OCI-LY3 (cell line): ENCODE results near the gene LDLRAD1.
A peak's percentile ranks its signal among the peaks of the same experiment; 100 is the strongest.
"Not testable (repeated sequence)": the region's sequence is repeated elsewhere in the genome, so short reads cannot be mapped to it uniquely, and the experiment has no call there.

Experiments used
- H2AFZ ChIP-seq: fragments of 200-600, 300-600 bp; shearing (Covaris generic); 2 replicates; pipeline ENCODE4 v1.6.0; 2014; ENCODE audit warnings: antibody characterized with exemption, low read depth, low read length
- H3K27ac ChIP-seq: fragments of 200-600, 300-600 bp; sonication (generic); 2 replicates; pipeline ENCODE4 v1.5.1; 2014; ENCODE audit warnings: mild to moderate bottlenecking, low read length, moderate library complexity, mixed read lengths
- H3K27me3 ChIP-seq: fragments of 200-600, 300-600 bp; sonication (generic); 2 replicates; pipeline ENCODE4 v1.6.1; 2014; ENCODE audit warnings: low read depth, low read length, mixed read lengths
- H3K36me3 ChIP-seq: fragments of 200-600, 300-600 bp; sonication (generic); replicated peaks from 2 replicates; pipeline ENCODE3; 2014; ENCODE audit warnings: low read depth, low read length, mixed read lengths
- H3K4me1 ChIP-seq: fragments of 300-600, 200-600 bp; sonication (generic); 2 replicates; pipeline ENCODE4 v1.6.1; 2014; ENCODE audit warnings: low read length, mixed read lengths
- H3K4me2 ChIP-seq: fragments of 200-600, 300-600 bp; sonication (generic); 2 replicates; pipeline ENCODE4 v1.6.1; 2014; ENCODE audit warnings: low read length, mixed read lengths
- H3K4me3 ChIP-seq: fragments of 300-600, 200-600 bp; sonication (generic); 2 replicates; pipeline ENCODE4 v1.5.1; 2014; ENCODE audit warnings: antibody characterized with exemption, mild to moderate bottlenecking, low read length, moderate library complexity
- H3K79me2 ChIP-seq: fragments of 300-600, 200-600 bp; shearing (Covaris generic); 2 replicates; pipeline ENCODE4 v1.6.1; 2014; ENCODE audit warnings: mild to moderate bottlenecking, low read length, mixed read lengths
- H3K9ac ChIP-seq: fragments of 300-600, 200-600 bp; shearing (Covaris generic); 2 replicates; pipeline ENCODE4 v1.6.0; 2014; ENCODE audit warnings: mild to moderate bottlenecking, low read length, moderate library complexity
- H3K9me3 ChIP-seq: fragments of 200-600, 300-600 bp; shearing (Covaris generic); 2 replicates; pipeline ENCODE4 v1.6.1; 2014; ENCODE audit warnings: low read length, mixed read lengths; ENCODE audit not compliant: insufficient read depth
- H4K20me1 ChIP-seq: fragments of 200-600, 300-600 bp; sonication (generic); 2 replicates; pipeline ENCODE4 v1.6.1; 2016; ENCODE audit warnings: low read length, mixed read lengths; ENCODE audit not compliant: insufficient read depth
- EZH2phosphoT487 ChIP-seq: fragments of 200-600 bp; shearing (Covaris generic); IDR thresholded peaks from 2 replicates; pipeline ENCODE4 v1.6.1; 2018; ENCODE audit warnings: antibody characterized with exemption, mixed run types, low read depth
- TF ChIP-seq, protein P1 (sequence below): fragments of 200-600, 300-600 bp; sonication (generic); IDR thresholded peaks from 2 replicates; pipeline ENCODE4 v1.5.1; 2014; ENCODE audit warnings: antibody characterized with exemption, low read length, low read depth

LDLRAD1 gene

GRCh38 chr1:54052934-54053744 is 35.2 kb upstream of the LDLRAD1 start, which contains the start of the genes TCEANC2 and TMEM59:
Gene TCEANC2, plus strand, starts transcription at chr1:54053608. Its CDS starts 815 bp downstream, at chr1:54054423.
Gene TMEM59, minus strand, starts transcription at chr1:54053204. Its CDS starts 16 bp downstream, at chr1:54053188.
- Histone ChIP-seq H3K4me3 (peak within 1 kb of the TSS; percentile 97), H3K9me3 (no peaks in the 10 kb centered on the region), H2AFZ (peak within 1 kb of the TSS; percentile 79), H3K4me1 (peaks cover 11% of the 10 kb centered on the region), H4K20me1 (peaks cover 10% of the 10 kb centered on the region; the same call in 1 of the 2 replicates), H3K79me2 (peaks cover 35% of the 10 kb centered on the region), H3K4me2 (peak within 1 kb of the TSS; percentile 99), H3K27ac (peak within 1 kb of the TSS; percentile 64), H3K27me3 (no peaks in the 10 kb centered on the region), H3K36me3 (no peaks in the 10 kb centered on the region), H3K9ac (peak within 1 kb of the TSS; percentile 91)
- TF ChIP-seq EZH2phosphoT487, result no peak
- TF ChIP-seq, protein P1, sequence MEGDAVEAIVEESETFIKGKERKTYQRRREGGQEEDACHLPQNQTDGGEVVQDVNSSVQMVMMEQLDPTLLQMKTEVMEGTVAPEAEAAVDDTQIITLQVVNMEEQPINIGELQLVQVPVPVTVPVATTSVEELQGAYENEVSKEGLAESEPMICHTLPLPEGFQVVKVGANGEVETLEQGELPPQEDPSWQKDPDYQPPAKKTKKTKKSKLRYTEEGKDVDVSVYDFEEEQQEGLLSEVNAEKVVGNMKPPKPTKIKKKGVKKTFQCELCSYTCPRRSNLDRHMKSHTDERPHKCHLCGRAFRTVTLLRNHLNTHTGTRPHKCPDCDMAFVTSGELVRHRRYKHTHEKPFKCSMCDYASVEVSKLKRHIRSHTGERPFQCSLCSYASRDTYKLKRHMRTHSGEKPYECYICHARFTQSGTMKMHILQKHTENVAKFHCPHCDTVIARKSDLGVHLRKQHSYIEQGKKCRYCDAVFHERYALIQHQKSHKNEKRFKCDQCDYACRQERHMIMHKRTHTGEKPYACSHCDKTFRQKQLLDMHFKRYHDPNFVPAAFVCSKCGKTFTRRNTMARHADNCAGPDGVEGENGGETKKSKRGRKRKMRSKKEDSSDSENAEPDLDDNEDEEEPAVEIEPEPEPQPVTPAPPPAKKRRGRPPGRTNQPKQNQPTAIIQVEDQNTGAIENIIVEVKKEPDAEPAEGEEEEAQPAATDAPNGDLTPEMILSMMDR, result no peak

GRCh38 chr1:54052431-54052933 is 34.5 kb upstream of the LDLRAD1 start:
- Histone ChIP-seq H3K27me3 (no peaks in the 10 kb centered on the region), H3K4me2 (peak overlapping the region; percentile 95), H3K79me2 (peaks cover 41% of the 10 kb centered on the region), H4K20me1 (peaks cover 15% of the 10 kb centered on the region; the same call in 1 of the 2 replicates), H3K36me3 (no peaks in the 10 kb centered on the region), H3K4me1 (peaks cover 16% of the 10 kb centered on the region), H3K4me3 (peak overlapping the region; percentile 90), H3K9me3 (no peaks in the 10 kb centered on the region), H3K27ac (peak overlapping the region; percentile 64), H3K9ac (peak overlapping the region; percentile 74), H2AFZ (no peak overlapping the region; the same call in 1 of the 2 replicates)
- TF ChIP-seq EZH2phosphoT487, result no peak
- TF ChIP-seq, protein P1, result no peak

DNA sequence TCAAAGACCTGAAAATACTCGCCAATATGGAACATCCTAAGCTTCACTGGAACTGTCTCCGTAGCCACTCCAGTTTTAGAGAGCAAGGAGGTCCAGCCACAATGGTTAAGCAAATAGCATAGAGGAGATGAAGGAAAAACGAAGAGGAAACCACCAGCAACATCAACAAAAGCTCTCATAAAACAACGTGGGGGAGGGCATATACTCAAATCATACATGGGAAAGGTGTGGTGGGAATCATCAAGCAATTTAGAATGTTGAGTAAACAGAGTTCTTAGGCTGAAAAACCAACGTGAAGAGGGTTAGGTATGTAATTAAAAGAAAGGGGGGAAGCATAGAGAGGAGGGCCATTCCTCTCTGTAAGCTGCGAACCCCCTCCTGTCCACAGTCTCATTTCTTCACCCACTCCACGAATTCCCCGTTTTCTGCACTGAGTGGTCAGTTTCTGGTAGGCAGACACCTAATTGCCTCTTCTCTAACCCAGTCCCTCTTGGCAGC is 34.0 kb upstream of the LDLRAD1 start:
- Histone ChIP-seq H3K9ac (peak overlapping the region; percentile 74), H3K27ac (peak overlapping the region; percentile 64; the same call in 1 of the 2 replicates), H3K4me1 (peaks cover 21% of the 10 kb centered on the region), H4K20me1 (peaks cover 16% of the 10 kb centered on the region; the same call in 1 of the 2 replicates), H3K79me2 (peaks cover 41% of the 10 kb centered on the region), H3K36me3 (no peaks in the 10 kb centered on the region), H3K9me3 (no peaks in the 10 kb centered on the region), H2AFZ (no peak overlapping the region), H3K4me3 (peak overlapping the region; percentile 90), H3K4me2 (peak overlapping the region; percentile 95), H3K27me3 (no peaks in the 10 kb centered on the region)
- no peak for TF ChIP-seq EZH2phosphoT487
- TF ChIP-seq, protein P1, result no peak

- H2AFZ ChIP-seq, H3K9ac ChIP-seq, H3K36me3 ChIP-seq, H3K4me3 ChIP-seq, H3K27ac ChIP-seq, H3K27me3 ChIP-seq, H3K9me3 ChIP-seq, H3K4me2 ChIP-seq: not testable (repeated sequence)
- Histone ChIP-seq H3K4me1 (peaks cover 22% of the 10 kb centered on the region), H4K20me1 (peaks cover 18% of the 10 kb centered on the region; the same call in 1 of the 2 replicates), H3K79me2 (peaks cover 41% of the 10 kb centered on the region)
Observed at GRCh38 chr1:54050435-54050834, 32.4 kb upstream of the LDLRAD1 start.
